Smooth muscle cell (in vitro differentiated cells): Measurements from ENCODE around the gene KIF22. TPM values are rescaled to one million over a fixed set of nuclear protein-coding genes. Genes with fewer than 3 reads are reported as not detected.
"Not testable (repeated sequence)": the region's sequence is repeated elsewhere in the genome, so short reads cannot be mapped to it uniquely, and the experiment has no call there.

Experiments
- DNase-seq: peaks from one replicate; lab custom pipeline; 2025; ENCODE audit not compliant: unreplicated experiment; lab: John Stamatoyannopoulos, UW
- H2AFZ ChIP-seq: fragments of 200-600 bp; sonication (generic); 2 replicates; pipeline ENCODE4 v1.6.0; 2016; ENCODE audit warnings: antibody characterized with exemption, low read depth, mild to moderate bottlenecking
- H3F3A ChIP-seq: fragments of 200-600 bp; sonication (generic); 2 replicates; pipeline ENCODE4 v1.6.0; 2017; ENCODE audit warnings: antibody characterized with exemption, low read depth
- H3K27ac ChIP-seq: fragments of 200-600 bp; sonication (generic); 2 replicates; pipeline ENCODE4 v1.5.1; 2016; ENCODE audit warnings: low read depth, mild to moderate bottlenecking
- H3K27me3 ChIP-seq: fragments of 200-600 bp; sonication (generic); 2 replicates; pipeline ENCODE4 v1.6.1; 2016; ENCODE audit warnings: low read depth, mild to moderate bottlenecking
- H3K36me3 ChIP-seq: fragments of 200-600 bp; sonication (generic); 2 replicates; pipeline ENCODE4 v1.5.1; 2016; ENCODE audit warnings: low read depth
- H3K4me1 ChIP-seq: fragments of 200-600 bp; sonication (generic); 2 replicates; pipeline ENCODE4 v1.5.1; 2016; ENCODE audit warnings: low read depth
- H3K4me2 ChIP-seq: fragments of 200-600 bp; sonication (generic); 2 replicates; pipeline ENCODE4 v1.6.0; 2016; ENCODE audit warnings: mild to moderate bottlenecking
- H3K4me3 ChIP-seq: fragments of 200-600 bp; sonication (generic); 2 replicates; pipeline ENCODE4 v1.5.1; 2016; ENCODE audit warnings: mild to moderate bottlenecking
- H3K79me2 ChIP-seq: fragments of 200-600 bp; sonication (generic); 2 replicates; pipeline ENCODE4 v1.6.0; 2016; ENCODE audit warnings: low read depth, mild to moderate bottlenecking
- H3K9ac ChIP-seq: fragments of 200-600 bp; sonication (generic); 2 replicates; pipeline ENCODE4 v1.6.0; 2016; ENCODE audit warnings: low read depth
- H3K9me3 ChIP-seq: fragments of 200-600 bp; sonication (generic); replicated peaks from 2 replicates; pipeline ENCODE4 v1.5.1; 2016; ENCODE audit warnings: low read depth
- H4K20me1 ChIP-seq: fragments of 200-600 bp; sonication (generic); 2 replicates; pipeline ENCODE4 v1.6.0; 2016; ENCODE audit warnings: low read depth
- WGBS: methylation state at CpG from one replicate; pipeline ENCODE4 v1.1.7; 2016; ENCODE audit warnings: low lambda C conversion rate; 5-methylcytosine and 5-hydroxymethylcytosine counted together
- polyA plus RNA-seq: library from polyadenylated mRNA; unstranded; fragments of >200 nt; fragmentation: Nextera tagmentation; extraction: Ambion mirVana; gene quantifications from 2 replicates; pipeline ENCODE4 v1.2.1, GENCODE V29; 2016
- total RNA-seq: library from RNA; depleted of rRNA; stranded (reverse); fragments of >200 nt; gene quantifications from 2 replicates; pipeline ENCODE4 v1.2.3, GENCODE V29; 2014
- TF ChIP-seq, protein P1 (sequence below): fragments of 200-600 bp; sonication (generic); IDR thresholded peaks from 2 replicates; pipeline ENCODE4 v1.5.1; 2017; ENCODE audit warnings: borderline replicate concordance, mild to moderate bottlenecking, antibody characterized with exemption; ENCODE audit not compliant: insufficient read depth, poor library complexity, severe bottlenecking

KIF22 gene
- total and polyA plus RNA-seq, 2 experiments from 2014 or later, result 16.0 to 33.5 TPM

GRCh38 chr16:29770250-29770929 lies 20.2 kb upstream of the KIF22 start:
- no peak overlapping the region for H3K4me2 ChIP-seq
- H4K20me1 ChIP-seq, result no peaks in the 10 kb centered on the region
- DNase-seq, result no peak
- no peaks in the 10 kb centered on the region for H3F3A ChIP-seq
- H3K9ac ChIP-seq, result no peak overlapping the region
- TF ChIP-seq, protein P1, sequence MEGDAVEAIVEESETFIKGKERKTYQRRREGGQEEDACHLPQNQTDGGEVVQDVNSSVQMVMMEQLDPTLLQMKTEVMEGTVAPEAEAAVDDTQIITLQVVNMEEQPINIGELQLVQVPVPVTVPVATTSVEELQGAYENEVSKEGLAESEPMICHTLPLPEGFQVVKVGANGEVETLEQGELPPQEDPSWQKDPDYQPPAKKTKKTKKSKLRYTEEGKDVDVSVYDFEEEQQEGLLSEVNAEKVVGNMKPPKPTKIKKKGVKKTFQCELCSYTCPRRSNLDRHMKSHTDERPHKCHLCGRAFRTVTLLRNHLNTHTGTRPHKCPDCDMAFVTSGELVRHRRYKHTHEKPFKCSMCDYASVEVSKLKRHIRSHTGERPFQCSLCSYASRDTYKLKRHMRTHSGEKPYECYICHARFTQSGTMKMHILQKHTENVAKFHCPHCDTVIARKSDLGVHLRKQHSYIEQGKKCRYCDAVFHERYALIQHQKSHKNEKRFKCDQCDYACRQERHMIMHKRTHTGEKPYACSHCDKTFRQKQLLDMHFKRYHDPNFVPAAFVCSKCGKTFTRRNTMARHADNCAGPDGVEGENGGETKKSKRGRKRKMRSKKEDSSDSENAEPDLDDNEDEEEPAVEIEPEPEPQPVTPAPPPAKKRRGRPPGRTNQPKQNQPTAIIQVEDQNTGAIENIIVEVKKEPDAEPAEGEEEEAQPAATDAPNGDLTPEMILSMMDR, result no peak
- H3K4me3 ChIP-seq, result no peak overlapping the region
- no peaks in the 10 kb centered on the region for H3K36me3 ChIP-seq
- H3K27me3 ChIP-seq, result no peaks in the 10 kb centered on the region
- H3K4me1 ChIP-seq, result no peaks in the 10 kb centered on the region
- WGBS, result 86% methylated on average over 7 of the region's 7 CpGs
- H3K79me2 ChIP-seq, result no peaks in the 10 kb centered on the region
- no peak overlapping the region for H3K27ac ChIP-seq
- H2AFZ ChIP-seq, result no peak overlapping the region
- no peaks in the 10 kb centered on the region for H3K9me3 ChIP-seq

DNA sequence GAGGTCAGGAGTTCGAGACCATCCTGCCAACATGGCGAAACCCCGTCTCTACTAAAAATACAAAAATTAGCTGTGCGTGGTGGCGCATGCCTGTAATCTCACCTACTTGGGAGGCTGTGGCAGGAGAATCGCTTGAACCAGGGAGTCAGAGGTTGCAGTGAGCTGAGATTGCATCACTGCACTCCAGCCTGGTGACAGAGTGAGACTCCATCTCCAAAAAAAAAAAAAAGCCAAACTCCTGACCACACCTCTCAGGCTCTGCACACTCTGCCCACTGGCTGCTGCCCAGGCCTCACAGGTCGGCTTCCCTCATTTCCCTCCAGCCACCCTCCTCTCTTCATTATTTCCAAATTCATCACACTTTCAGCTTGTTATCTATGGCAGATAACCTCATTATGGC lies 18.2 kb upstream of the KIF22 start:
- not testable (repeated sequence) for H2AFZ ChIP-seq, H3K9ac ChIP-seq, H3K9me3 ChIP-seq, H4K20me1 ChIP-seq, DNase-seq, H3K27ac ChIP-seq, H3K4me3 ChIP-seq, H3K4me1 ChIP-seq, H3K79me2 ChIP-seq, H3K27me3 ChIP-seq, H3F3A ChIP-seq, H3K36me3 ChIP-seq, H3K4me2 ChIP-seq
- 88% methylated on average over 7 of the region's 7 CpGs for WGBS

DNA sequence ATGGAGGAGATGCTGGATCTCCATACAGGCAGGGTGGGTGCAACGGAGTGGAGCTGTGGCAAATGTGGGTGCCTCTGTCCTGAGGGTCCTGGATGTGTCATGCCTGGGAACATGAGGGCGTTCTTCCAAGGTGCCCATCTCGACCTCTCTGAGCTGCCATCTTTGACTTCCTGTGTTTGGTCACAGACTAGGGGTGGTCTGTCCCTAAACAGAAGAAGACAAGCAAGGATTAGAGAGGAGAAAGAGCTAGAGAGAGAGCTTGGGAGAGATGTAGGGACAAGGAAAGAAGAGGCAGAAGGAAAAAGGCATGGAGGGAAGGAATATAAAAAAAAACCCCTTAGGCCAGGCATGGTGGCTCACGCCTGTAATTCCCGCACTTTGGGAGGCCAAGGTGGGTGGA lies 15.8 kb upstream of the KIF22 start:
- Histone ChIP-seq H3K79me2 (no peaks in the 10 kb centered on the region), H3F3A (no peaks in the 10 kb centered on the region), H3K4me1 (no peaks in the 10 kb centered on the region), H3K9me3 (no peaks in the 10 kb centered on the region), H3K27me3 (no peaks in the 10 kb centered on the region), H2AFZ (no peak overlapping the region), H3K36me3 (no peaks in the 10 kb centered on the region), H3K9ac (no peak overlapping the region), H4K20me1 (no peaks in the 10 kb centered on the region), H3K4me3 (no peak overlapping the region), H3K4me2 (no peak overlapping the region), H3K27ac (no peak overlapping the region)
- DNase-seq, result no peak
- TF ChIP-seq, protein P1, result no peak
- 95% methylated on average over 5 of the region's 5 CpGs for WGBS

DNA sequence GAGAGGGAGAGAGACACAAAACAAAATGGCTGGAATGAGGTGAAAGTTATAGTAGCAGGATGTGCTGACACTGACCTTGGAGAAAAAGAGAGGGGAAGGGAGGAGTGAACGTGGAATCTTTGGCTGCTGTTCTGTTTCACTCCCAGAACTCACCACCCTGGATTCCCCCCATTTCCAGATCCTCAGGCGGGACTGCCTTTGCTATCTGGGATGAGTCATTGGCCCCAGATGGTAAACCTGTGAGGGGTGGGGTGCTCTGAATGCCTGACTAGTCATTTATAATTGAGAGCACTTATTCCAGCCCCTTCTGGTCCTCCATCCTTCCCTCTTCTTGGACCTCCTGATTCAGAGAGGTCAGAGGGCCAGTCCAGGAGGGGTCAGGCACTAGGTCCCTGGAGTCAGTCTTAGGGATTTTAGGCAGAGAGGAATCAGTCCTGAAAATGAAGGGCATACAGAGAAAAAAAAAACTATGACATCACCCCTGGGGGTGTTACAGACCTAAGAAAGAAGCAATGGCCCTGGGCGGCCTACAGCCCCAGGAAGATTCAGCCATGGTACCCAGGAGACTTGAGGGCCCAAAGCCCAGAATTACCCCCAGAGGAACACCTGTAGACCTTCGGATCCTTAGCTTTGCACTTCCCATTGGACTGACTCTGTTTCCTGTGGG lies 14.7 kb upstream of the KIF22 start:
- no peaks in the 10 kb centered on the region for H3K27me3 ChIP-seq
- H3K9ac ChIP-seq, result no peak overlapping the region
- H3F3A ChIP-seq, result no peaks in the 10 kb centered on the region
- H3K4me1 ChIP-seq, result no peaks in the 10 kb centered on the region
- H3K4me3 ChIP-seq, result no peak overlapping the region
- no peaks in the 10 kb centered on the region for H3K79me2 ChIP-seq
- 49% methylated on average over 4 of the region's 4 CpGs for WGBS
- H3K27ac ChIP-seq, result no peak overlapping the region
- no peak overlapping the region for H3K4me2 ChIP-seq
- H4K20me1 ChIP-seq, result no peaks in the 10 kb centered on the region
- H2AFZ ChIP-seq, result no peak overlapping the region
- TF ChIP-seq, protein P1, result no peak
- H3K9me3 ChIP-seq, result no peaks in the 10 kb centered on the region
- no peak for DNase-seq
- no peaks in the 10 kb centered on the region for H3K36me3 ChIP-seq
